Lower lobe of right lung (tissue), 2 donors: ENCODE results near the gene CNOT1. TPM values are rescaled to one million over a fixed set of nuclear protein-coding genes. Genes with fewer than 3 reads are reported as not detected.

Experiments used
- ATAC-seq, 2 donors: fragments of 200-7000 bp; cut with Tn5 transposase; one replicate each; pipeline ENCODE4 v1.9.1; 2020 to 2022; ENCODE audit warnings: mild to moderate bottlenecking in 2 of 2, moderate library complexity in 2 of 2
- DNase-seq: peaks from one replicate; pipeline ENCODE4 v3.0.0-alpha.2; 2020
- H3K27ac ChIP-seq: fragments of 200-600 bp; one replicate; pipeline ENCODE4 v1.8.0; 2022
- H3K27me3 ChIP-seq: fragments of 200-600 bp; one replicate; pipeline ENCODE4 v1.8.0; 2022; ENCODE audit warnings: low read depth
- H3K36me3 ChIP-seq: fragments of 200-600 bp; one replicate; pipeline ENCODE4 v1.8.0; 2022; ENCODE audit warnings: mild to moderate bottlenecking
- H3K4me1 ChIP-seq: fragments of 200-600 bp; one replicate; pipeline ENCODE4 v1.8.0; 2022
- H3K4me3 ChIP-seq: fragments of 200-600 bp; one replicate; pipeline ENCODE4 v1.8.0; 2022; ENCODE audit warnings: mild to moderate bottlenecking
- H3K9me3 ChIP-seq: fragments of 200-600 bp; one replicate; pipeline ENCODE4 v1.8.0; 2022
- intact Hi-C: fragments of 100-400 bp; cut with DNase I; formaldehyde crosslinking; loops from one replicate; pipeline ENCODE4 v1.11.0; 2022
- total RNA-seq: library from RNA; stranded (reverse); fragmentation: NEBNext Ultra II Directional; extraction: Animal tissue kit (Norgen Biotek cat#: 25700); gene quantifications from one replicate; pipeline ENCODE4 v1.2.1, GENCODE V29; 2021
- TF ChIP-seq, protein P1 (sequence below): fragments of 200-600 bp; IDR thresholded peaks from one replicate; pipeline ENCODE4 v1.8.0; 2022; ENCODE audit warnings: antibody characterized with exemption, mild to moderate bottlenecking
- donor health status: DM: no; HTN: yes; CAD: no; lungs with severe emphysema.

CNOT1 gene
- total RNA-seq, 1 donor from 2014 or later = 172 TPM

DNA sequence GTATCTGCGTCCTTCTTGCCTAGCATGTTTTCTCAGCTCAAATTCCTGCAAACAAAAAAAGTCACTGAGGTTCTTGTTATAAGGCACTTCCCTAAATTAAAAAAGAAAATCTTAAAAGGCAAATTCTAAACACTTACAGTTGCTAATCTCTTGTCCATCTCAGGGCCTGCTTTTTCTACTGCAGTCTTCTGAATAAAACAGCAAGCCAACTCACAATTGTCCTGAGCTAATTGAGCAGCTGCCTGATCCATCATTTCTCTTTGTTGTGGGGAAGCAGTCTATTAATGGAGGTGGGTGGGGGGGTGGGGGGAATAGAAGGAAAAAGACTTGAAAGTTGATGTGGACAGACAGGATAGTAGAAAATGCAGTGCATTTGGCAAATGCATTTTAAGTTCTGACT, 87.3 kb downstream of the CNOT1 start:
- Histone ChIP-seq H3K27ac (no peak overlapping the region), H3K4me1 (no peaks in the 10 kb centered on the region), H3K9me3 (no peaks in the 10 kb centered on the region), H3K27me3 (no peaks in the 10 kb centered on the region), H3K36me3 (peaks cover 100% of the 10 kb centered on the region), H3K4me3 (no peak overlapping the region)
- ATAC-seq = no peak
- intact Hi-C loops = no loop called here
- TF ChIP-seq, protein P1, sequence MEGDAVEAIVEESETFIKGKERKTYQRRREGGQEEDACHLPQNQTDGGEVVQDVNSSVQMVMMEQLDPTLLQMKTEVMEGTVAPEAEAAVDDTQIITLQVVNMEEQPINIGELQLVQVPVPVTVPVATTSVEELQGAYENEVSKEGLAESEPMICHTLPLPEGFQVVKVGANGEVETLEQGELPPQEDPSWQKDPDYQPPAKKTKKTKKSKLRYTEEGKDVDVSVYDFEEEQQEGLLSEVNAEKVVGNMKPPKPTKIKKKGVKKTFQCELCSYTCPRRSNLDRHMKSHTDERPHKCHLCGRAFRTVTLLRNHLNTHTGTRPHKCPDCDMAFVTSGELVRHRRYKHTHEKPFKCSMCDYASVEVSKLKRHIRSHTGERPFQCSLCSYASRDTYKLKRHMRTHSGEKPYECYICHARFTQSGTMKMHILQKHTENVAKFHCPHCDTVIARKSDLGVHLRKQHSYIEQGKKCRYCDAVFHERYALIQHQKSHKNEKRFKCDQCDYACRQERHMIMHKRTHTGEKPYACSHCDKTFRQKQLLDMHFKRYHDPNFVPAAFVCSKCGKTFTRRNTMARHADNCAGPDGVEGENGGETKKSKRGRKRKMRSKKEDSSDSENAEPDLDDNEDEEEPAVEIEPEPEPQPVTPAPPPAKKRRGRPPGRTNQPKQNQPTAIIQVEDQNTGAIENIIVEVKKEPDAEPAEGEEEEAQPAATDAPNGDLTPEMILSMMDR = no peak
- no peak for DNase-seq

DNA sequence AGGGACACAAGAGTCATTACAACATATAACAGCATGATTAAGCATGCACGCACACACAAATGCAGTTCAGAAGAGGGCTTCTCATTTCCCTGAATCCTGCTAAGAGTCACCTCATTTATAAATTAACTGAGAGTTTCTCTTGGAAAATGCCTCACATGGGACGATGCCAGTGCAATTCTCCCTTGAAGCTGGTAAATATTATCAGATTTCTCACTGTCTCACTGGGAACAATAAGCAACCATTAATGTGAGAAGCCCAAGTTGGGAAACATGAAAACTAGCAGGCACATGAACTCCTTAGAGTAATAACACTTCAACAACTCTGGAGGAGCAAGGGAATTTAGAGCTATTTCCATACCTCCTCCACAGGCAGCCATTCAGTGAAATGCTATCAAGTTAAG, 87.9 kb downstream of the CNOT1 start:
- Histone ChIP-seq H3K27me3 (no peaks in the 10 kb centered on the region), H3K36me3 (peaks cover 100% of the 10 kb centered on the region), H3K4me3 (no peak overlapping the region), H3K27ac (no peak overlapping the region), H3K9me3 (no peaks in the 10 kb centered on the region), H3K4me1 (no peaks in the 10 kb centered on the region)
- ATAC-seq (no peak), DNase-seq (no peak)
- TF ChIP-seq, protein P1 = no peak
- intact Hi-C loops = no loop called here

DNA sequence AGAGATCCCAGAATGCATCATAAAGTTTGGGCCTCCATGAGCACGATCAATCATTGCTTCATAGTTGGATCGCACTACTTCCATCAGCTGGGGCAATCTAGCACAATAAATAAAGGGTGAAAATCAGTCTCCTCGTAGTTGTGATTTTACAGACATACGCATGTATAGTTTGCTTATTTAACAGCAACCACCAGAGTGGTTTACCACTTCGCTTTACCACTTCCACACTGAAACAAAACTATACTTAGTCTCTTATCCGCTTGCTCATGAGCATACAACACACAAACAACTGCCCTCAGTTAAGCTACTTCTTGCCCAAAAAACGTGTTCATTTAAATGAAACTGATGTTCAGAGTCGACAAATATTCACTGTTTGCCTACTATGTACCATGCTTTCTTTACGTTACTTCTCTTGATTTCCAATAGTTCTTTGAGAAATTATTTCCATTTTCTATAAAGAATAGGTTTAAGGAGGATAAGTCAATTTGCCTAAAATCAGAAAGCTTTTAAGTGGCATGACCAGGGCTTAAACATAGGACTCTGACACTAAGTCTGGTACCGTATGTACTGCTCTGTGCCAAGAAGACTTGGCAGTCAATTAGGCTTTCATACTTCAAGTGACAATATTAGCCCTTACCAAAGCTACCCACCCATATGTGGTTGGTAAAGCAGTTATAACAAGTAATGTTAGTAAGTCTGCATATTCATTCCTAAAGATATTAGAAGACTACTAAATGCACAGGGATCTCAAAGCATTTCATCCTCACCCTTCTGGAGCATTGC, 92.3 kb downstream of the CNOT1 start:
- DNase-seq (no peak), ATAC-seq (no peak)
- H3K36me3 ChIP-seq = peaks cover 100% of the 10 kb centered on the region
- TF ChIP-seq, protein P1 = no peak
- intact Hi-C loops = no loop called here
- H3K4me1 ChIP-seq = no peaks in the 10 kb centered on the region
- no peaks in the 10 kb centered on the region for H3K9me3 ChIP-seq
- H3K27ac ChIP-seq = no peak overlapping the region
- H3K27me3 ChIP-seq = no peaks in the 10 kb centered on the region
- H3K4me3 ChIP-seq = no peak overlapping the region

DNA sequence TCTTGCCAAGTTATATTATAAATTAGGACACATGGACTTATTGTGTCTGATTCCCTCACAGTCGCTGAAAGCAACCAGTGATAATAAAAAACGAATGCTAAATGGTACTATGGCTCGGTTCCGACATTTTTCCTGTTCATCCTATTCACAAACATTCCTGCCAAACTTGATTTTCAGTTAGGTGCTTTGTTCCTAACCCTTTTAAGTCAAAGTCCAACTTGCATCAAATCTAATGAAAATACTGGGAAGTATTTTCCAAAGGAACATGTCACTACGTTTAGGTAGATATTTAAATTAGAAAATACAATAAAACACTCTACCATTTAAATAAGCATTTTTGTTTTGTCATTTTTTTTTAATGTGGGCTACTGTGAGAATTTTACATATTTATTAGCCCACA, 93.3 kb downstream of the CNOT1 start:
- ATAC-seq (no peak), DNase-seq (no peak)
- no peak overlapping the region for H3K4me3 ChIP-seq
- intact Hi-C loops = no loop called here
- no peak overlapping the region for H3K27ac ChIP-seq
- no peaks in the 10 kb centered on the region for H3K4me1 ChIP-seq
- H3K9me3 ChIP-seq = no peaks in the 10 kb centered on the region
- H3K27me3 ChIP-seq = no peaks in the 10 kb centered on the region
- H3K36me3 ChIP-seq = peaks cover 100% of the 10 kb centered on the region
- TF ChIP-seq, protein P1 = no peak

DNA sequence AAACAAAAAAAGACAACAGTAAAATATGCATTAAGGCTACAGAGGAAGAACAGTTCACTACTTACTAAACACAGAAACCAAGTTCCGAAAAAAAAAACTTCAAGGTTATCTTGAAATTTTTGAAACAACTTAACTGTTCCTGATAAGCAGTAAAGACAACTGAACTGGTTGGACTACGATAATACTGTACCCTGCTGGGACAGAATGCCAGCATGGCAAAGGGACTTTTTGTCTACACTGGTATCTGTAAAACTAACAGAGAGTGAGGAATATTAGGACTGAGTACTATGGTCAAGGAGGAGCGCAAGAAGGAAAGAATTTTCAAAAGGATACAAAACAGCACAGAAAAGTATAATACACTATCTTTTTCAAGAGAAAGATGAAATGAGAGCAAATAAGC, 94.5 kb downstream of the CNOT1 start:
- Histone ChIP-seq H3K9me3 (no peaks in the 10 kb centered on the region), H3K36me3 (peaks cover 100% of the 10 kb centered on the region), H3K4me1 (no peaks in the 10 kb centered on the region), H3K27me3 (no peaks in the 10 kb centered on the region), H3K27ac (no peak overlapping the region), H3K4me3 (no peak overlapping the region)
- ATAC-seq (no peak), DNase-seq (no peak)
- intact Hi-C loops = no loop called here
- TF ChIP-seq, protein P1 = no peak
